Measurements from ENCODE around the gene ABCB8. TPM values are rescaled to one million over a fixed set of nuclear protein-coding genes. Genes with fewer than 3 reads are reported as not detected.

ABCB8 gene
- total RNA-seq, 5 donors from 2014 or later (not counting 1 experiment from before 2014, with no cell fraction given): 72.4 to 83.0 (median 74.8) TPM

- CTCF ChIA-PET: no interaction called here
- H3K27me3 ChIP-seq (replicated peaks in 1 of 2; ENCODE audit: control insufficient read depth in 2 of 2, extremely low read depth in 1 of 2, insufficient read depth in 2 of 2, low read length in 1 of 2): no peaks in the 10 kb centered on the region
- H3K4me3 ChIP-seq (ENCODE audit: control insufficient read depth in 1 of 2, extremely low read depth in 1 of 2, low read length in 1 of 2): no peak overlapping the region
- 97% methylated on average over 9 of the region's 11 CpGs for WGBS (ENCODE audit: insufficient coverage)
- H3K9me3 ChIP-seq: no peaks in the 10 kb centered on the region
- H3K4me1 Mint-ChIP-seq: peaks cover 28 to 35% (median 34%) of the 10 kb centered on the region in 3 donors
- no peak overlapping the region for H3K27ac Mint-ChIP-seq
- peaks cover 3 to 27% of the 10 kb centered on the region in 2 donors for H3K36me3 ChIP-seq (ENCODE audit: control insufficient read depth in 2 of 2, extremely low read depth in 1 of 2, insufficient read depth in 1 of 2, low read length in 1 of 2)
- POLR2A ChIA-PET: no interaction called here
- H3K9me3 Mint-ChIP-seq: no peaks in the 10 kb centered on the region
- peak overlapping the region in 2 of 3 donors; percentile 47 to 90 for H3K4me3 Mint-ChIP-seq
- ATAC-seq (replicated peaks in 1 of 4) (no peak), DNase-seq (no peak)
- peaks cover 22 to 46% of the 10 kb centered on the region in 2 experiments for H3K4me1 ChIP-seq (ENCODE audit: control insufficient read depth in 1 of 2, extremely low read depth in 1 of 2, insufficient read depth in 2 of 2, low read length in 2 of 2)
- H3K27me3 Mint-ChIP-seq: no peaks in the 10 kb centered on the region
- H3K27ac ChIP-seq (ENCODE audit: low read length): no peak overlapping the region
- peaks cover 8% of the 10 kb centered on the region for H3K36me3 Mint-ChIP-seq
Observed at GRCh38 chr7:151062111-151062398, 33.8 kb downstream of the ABCB8 start.

DNA sequence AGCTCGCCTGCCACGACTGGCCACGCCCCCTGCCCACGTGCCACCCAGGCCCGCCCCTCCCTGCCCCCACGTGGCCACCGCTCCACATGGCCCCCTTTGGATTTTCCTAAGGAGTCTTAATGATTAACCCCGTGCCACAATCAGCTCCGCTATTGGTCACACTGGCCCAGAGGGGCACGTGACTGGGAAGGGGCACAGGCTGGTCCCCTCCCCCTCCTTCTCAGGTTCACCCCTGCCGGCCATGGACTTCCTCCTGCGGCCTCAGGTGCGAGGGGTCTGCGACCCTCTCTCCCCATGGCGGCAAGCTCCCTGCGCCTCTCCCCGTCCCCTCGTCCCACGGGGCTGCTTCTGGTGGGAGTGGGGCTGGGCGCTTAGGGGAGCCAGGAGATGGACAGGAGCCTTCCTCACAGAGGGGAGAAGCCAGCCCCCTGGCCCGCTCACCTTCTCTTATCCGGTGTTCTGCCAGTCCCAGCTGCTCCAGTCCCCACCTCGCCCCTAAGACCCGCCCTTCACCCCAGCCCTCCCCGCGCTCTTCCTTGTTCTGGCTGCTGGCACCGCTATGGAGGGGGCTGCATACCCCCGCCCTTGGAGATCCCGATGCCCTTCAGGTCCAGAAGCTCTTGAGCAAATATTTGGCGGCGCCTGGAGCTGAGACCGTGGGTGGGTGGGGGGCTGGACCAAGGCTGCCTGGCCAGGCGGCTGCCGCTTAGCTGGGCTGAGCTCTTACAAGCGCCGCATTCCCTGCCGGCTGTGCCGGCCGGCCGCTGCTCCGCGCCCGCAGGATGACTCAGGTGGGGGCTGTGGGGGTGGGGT lies 34.4 kb downstream of the ABCB8 start:
- Histone ChIP-seq H3K9me3 (no peaks in the 10 kb centered on the region), H3K4me3 (ENCODE audit: control insufficient read depth in 1 of 2, extremely low read depth in 1 of 2, low read length in 1 of 2) (no peak overlapping the region), H3K36me3 (ENCODE audit: control insufficient read depth in 2 of 2, extremely low read depth in 1 of 2, insufficient read depth in 1 of 2, low read length in 1 of 2) (peaks cover 5 to 33% of the 10 kb centered on the region in 2 donors), H3K27ac (ENCODE audit: low read length) (no peak overlapping the region), H3K27me3 (replicated peaks in 1 of 2; ENCODE audit: control insufficient read depth in 2 of 2, extremely low read depth in 1 of 2, insufficient read depth in 2 of 2, low read length in 1 of 2) (no peaks in the 10 kb centered on the region), H3K4me1 (ENCODE audit: control insufficient read depth in 1 of 2, extremely low read depth in 1 of 2, insufficient read depth in 2 of 2, low read length in 2 of 2) (peaks cover 18 to 40% of the 10 kb centered on the region in 2 experiments)
- no peak overlapping the region for H3K4me3 Mint-ChIP-seq
- CTCF ChIA-PET: interaction anchor here (0.5 to 1.0 kb wide), 3 partner anchors 32 to 1137 kb away, joined by 3 to 7 read pairs (median 3); no protein-coding TSS in a partner anchor
- no peaks in the 10 kb centered on the region for H3K27me3 Mint-ChIP-seq
- no peak for DNase-seq
- no peaks in the 10 kb centered on the region for H3K9me3 Mint-ChIP-seq
- H3K27ac Mint-ChIP-seq: no peak overlapping the region
- POLR2A ChIA-PET: no interaction called here
- WGBS (ENCODE audit: insufficient coverage): 84% methylated on average over 17 of the region's 43 CpGs
- peaks cover 23 to 29% (median 29%) of the 10 kb centered on the region in 3 donors for H3K4me1 Mint-ChIP-seq
- H3K36me3 Mint-ChIP-seq: peaks cover 14% of the 10 kb centered on the region
- no peak for ATAC-seq (replicated peaks in 1 of 4)

GRCh38 chr7:151063212-151063561 lies 34.9 kb downstream of the ABCB8 start:
- Histone ChIP-seq H3K27ac (ENCODE audit: low read length) (no peak overlapping the region), H3K4me1 (ENCODE audit: control insufficient read depth in 1 of 2, extremely low read depth in 1 of 2, insufficient read depth in 2 of 2, low read length in 2 of 2) (peaks cover 17 to 38% of the 10 kb centered on the region in 2 experiments), H3K4me3 (ENCODE audit: control insufficient read depth in 1 of 2, extremely low read depth in 1 of 2, low read length in 1 of 2) (no peak overlapping the region), H3K36me3 (ENCODE audit: control insufficient read depth in 2 of 2, extremely low read depth in 1 of 2, insufficient read depth in 1 of 2, low read length in 1 of 2) (peaks cover 10 to 36% of the 10 kb centered on the region in 2 donors), H3K27me3 (replicated peaks in 1 of 2; ENCODE audit: control insufficient read depth in 2 of 2, extremely low read depth in 1 of 2, insufficient read depth in 2 of 2, low read length in 1 of 2) (no peaks in the 10 kb centered on the region), H3K9me3 (no peaks in the 10 kb centered on the region)
- ChIA-PET POLR2A (no interaction called here), CTCF (interaction anchor here in 1 of 2 donors (0.6 to 1.0 kb wide), 2 partner anchors 34 to 1136 kb away, joined by 3 to 7 read pairs; no protein-coding TSS in a partner anchor)
- Mint-ChIP-seq H3K27ac (no peak overlapping the region), H3K4me3 (no peak overlapping the region), H3K36me3 (peaks cover 20% of the 10 kb centered on the region), H3K4me1 (peaks cover 21 to 28% (median 27%) of the 10 kb centered on the region in 3 donors), H3K27me3 (no peaks in the 10 kb centered on the region), H3K9me3 (no peaks in the 10 kb centered on the region)
- DNase-seq (no peak), ATAC-seq (replicated peaks in 1 of 4) (no peak)
- WGBS (ENCODE audit: insufficient coverage): 95% methylated on average over 10 of the region's 11 CpGs

DNA sequence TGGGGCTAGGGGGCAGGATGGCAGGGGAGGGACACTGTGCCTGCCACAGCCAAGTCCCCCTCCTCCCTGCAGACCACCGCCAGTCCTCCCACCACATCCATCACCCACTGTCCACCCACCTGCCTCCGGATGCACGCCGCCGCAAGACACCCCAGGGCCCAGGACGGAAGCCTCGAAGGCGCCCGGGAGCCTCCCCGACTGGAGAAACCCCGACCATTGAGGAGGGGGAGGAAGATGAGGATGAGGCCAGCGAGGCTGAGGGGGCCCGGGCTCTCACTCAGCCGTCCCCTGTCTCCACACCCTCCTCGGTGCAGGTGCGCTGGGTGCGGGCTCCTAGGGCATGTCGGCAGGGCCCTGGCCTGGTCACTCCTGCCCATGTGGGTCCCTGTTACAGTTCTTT lies 36.2 kb downstream of the ABCB8 start:
- H3K9me3 Mint-ChIP-seq: no peaks in the 10 kb centered on the region
- DNase-seq (no peak), ATAC-seq (replicated peaks in 1 of 4) (no peak)
- H3K36me3 ChIP-seq (ENCODE audit: control insufficient read depth in 2 of 2, extremely low read depth in 1 of 2, insufficient read depth in 1 of 2, low read length in 1 of 2): peaks cover 12 to 43% of the 10 kb centered on the region in 2 donors
- no peaks in the 10 kb centered on the region for H3K9me3 ChIP-seq
- peaks cover 25% of the 10 kb centered on the region for H3K36me3 Mint-ChIP-seq
- no peaks in the 10 kb centered on the region for H3K27me3 Mint-ChIP-seq
- peaks cover 13 to 19% (median 18%) of the 10 kb centered on the region in 3 donors for H3K4me1 Mint-ChIP-seq
- CTCF ChIA-PET: no interaction called here
- POLR2A ChIA-PET: no interaction called here
- no peak overlapping the region for H3K4me3 ChIP-seq (ENCODE audit: control insufficient read depth in 1 of 2, extremely low read depth in 1 of 2, low read length in 1 of 2)
- H3K27me3 ChIP-seq (replicated peaks in 1 of 2; ENCODE audit: control insufficient read depth in 2 of 2, extremely low read depth in 1 of 2, insufficient read depth in 2 of 2, low read length in 1 of 2): no peaks in the 10 kb centered on the region
- no peak overlapping the region for H3K27ac Mint-ChIP-seq
- 97% methylated on average over 5 of the region's 18 CpGs for WGBS (ENCODE audit: insufficient coverage)
- peaks cover 7 to 27% of the 10 kb centered on the region in 2 experiments for H3K4me1 ChIP-seq (ENCODE audit: control insufficient read depth in 1 of 2, extremely low read depth in 1 of 2, insufficient read depth in 2 of 2, low read length in 2 of 2)
- H3K27ac ChIP-seq (ENCODE audit: low read length): no peak overlapping the region
- H3K4me3 Mint-ChIP-seq: no peak overlapping the region

DNA sequence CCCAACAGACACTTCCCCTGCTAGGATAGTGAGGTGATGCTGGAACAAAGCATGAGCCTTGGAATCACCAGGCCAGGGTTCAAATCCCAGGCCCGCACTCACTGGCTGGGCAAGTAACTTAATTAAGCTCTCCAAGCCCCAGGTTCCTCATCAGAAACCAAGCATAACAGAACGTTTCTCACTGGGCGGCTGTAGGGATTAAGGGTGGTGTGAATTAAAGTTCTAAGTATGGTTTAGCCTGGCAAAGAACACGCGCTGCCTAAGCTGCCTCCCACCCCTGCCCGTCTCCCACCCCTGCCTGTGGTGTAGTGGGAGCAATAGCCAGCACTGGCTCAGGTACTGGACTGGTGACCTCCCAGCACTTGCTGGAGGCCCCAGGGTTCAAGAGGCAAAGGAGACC lies 36.7 kb downstream of the ABCB8 start:
- Histone ChIP-seq H3K27me3 (replicated peaks in 1 of 2; ENCODE audit: control insufficient read depth in 2 of 2, extremely low read depth in 1 of 2, insufficient read depth in 2 of 2, low read length in 1 of 2) (no peaks in the 10 kb centered on the region), H3K27ac (ENCODE audit: low read length) (no peak overlapping the region), H3K9me3 (no peaks in the 10 kb centered on the region), H3K4me3 (ENCODE audit: control insufficient read depth in 1 of 2, extremely low read depth in 1 of 2, low read length in 1 of 2) (no peak overlapping the region), H3K4me1 (ENCODE audit: control insufficient read depth in 1 of 2, extremely low read depth in 1 of 2, insufficient read depth in 2 of 2, low read length in 2 of 2) (peaks cover 6 to 25% of the 10 kb centered on the region in 2 experiments), H3K36me3 (ENCODE audit: control insufficient read depth in 2 of 2, extremely low read depth in 1 of 2, insufficient read depth in 1 of 2, low read length in 1 of 2) (peaks cover 16 to 48% of the 10 kb centered on the region in 2 donors)
- ChIA-PET CTCF (no interaction called here), POLR2A (no interaction called here)
- no peak overlapping the region for H3K27ac Mint-ChIP-seq
- H3K36me3 Mint-ChIP-seq: peaks cover 25% of the 10 kb centered on the region
- no peaks in the 10 kb centered on the region for H3K9me3 Mint-ChIP-seq
- H3K27me3 Mint-ChIP-seq: no peaks in the 10 kb centered on the region
- peaks cover 13 to 18% (median 18%) of the 10 kb centered on the region in 3 donors for H3K4me1 Mint-ChIP-seq
- ATAC-seq (replicated peaks in 1 of 4) (no peak), DNase-seq (no peak)
- WGBS (ENCODE audit: insufficient coverage): no CpG with 5 or more reads among the region's 6 CpGs
- no peak overlapping the region for H3K4me3 Mint-ChIP-seq

DNA sequence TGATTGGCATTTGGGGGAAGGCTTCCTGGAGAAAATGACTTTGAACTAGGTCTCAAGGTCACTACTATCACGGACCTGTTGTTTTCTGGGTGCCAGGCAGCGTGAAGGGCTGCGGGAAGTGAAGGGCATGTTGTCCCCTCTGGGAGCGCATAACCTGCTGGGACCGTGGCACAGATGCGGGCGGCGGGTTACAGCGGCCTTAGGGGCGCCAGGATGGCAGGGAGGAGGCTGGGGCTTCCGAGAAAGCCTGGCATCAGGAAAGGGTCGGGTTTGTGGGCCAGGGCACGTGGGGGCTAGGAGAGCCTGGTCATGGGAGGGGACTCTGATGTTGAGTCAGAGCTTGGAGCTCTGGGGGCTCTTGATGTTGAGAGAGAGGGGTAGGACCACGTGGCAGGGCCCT lies 37.3 kb downstream of the ABCB8 start:
- ChIA-PET CTCF (no interaction called here), POLR2A (no interaction called here)
- H3K9me3 ChIP-seq: no peaks in the 10 kb centered on the region
- peaks cover 10 to 14% (median 13%) of the 10 kb centered on the region in 3 donors for H3K4me1 Mint-ChIP-seq
- H3K9me3 Mint-ChIP-seq: no peaks in the 10 kb centered on the region
- no peak overlapping the region for H3K27ac ChIP-seq (ENCODE audit: low read length)
- no peak for ATAC-seq (replicated peaks in 1 of 4)
- WGBS (ENCODE audit: insufficient coverage): 97% methylated on average over 12 of the region's 14 CpGs
- peaks cover 28% of the 10 kb centered on the region for H3K36me3 Mint-ChIP-seq
- peaks cover 21 to 54% of the 10 kb centered on the region in 2 donors for H3K36me3 ChIP-seq (ENCODE audit: control insufficient read depth in 2 of 2, extremely low read depth in 1 of 2, insufficient read depth in 1 of 2, low read length in 1 of 2)
- H3K27me3 Mint-ChIP-seq: no peaks in the 10 kb centered on the region
- no peak overlapping the region for H3K27ac Mint-ChIP-seq
- H3K27me3 ChIP-seq (replicated peaks in 1 of 2; ENCODE audit: control insufficient read depth in 2 of 2, extremely low read depth in 1 of 2, insufficient read depth in 2 of 2, low read length in 1 of 2): no peaks in the 10 kb centered on the region
- H3K4me1 ChIP-seq (ENCODE audit: control insufficient read depth in 1 of 2, extremely low read depth in 1 of 2, insufficient read depth in 2 of 2, low read length in 2 of 2): peaks cover 1 to 19% of the 10 kb centered on the region in 2 experiments
- DNase-seq: no peak
- no peak overlapping the region for H3K4me3 ChIP-seq (ENCODE audit: control insufficient read depth in 1 of 2, extremely low read depth in 1 of 2, low read length in 1 of 2)
- H3K4me3 Mint-ChIP-seq: no peak overlapping the region
